GM19372 (cell line): ENCODE measurements around the gene MYL12A.
"Not testable (repeated sequence)": the region's sequence is repeated elsewhere in the genome, so short reads cannot be mapped to it uniquely, and the experiment has no call there.

Experiments used
- ATAC-seq: cut with Tn5 transposase; IDR thresholded peaks from one replicate; pipeline ENCODE4 v1.9.1; 2021; ENCODE audit warnings: mild to moderate bottlenecking, low read depth, moderate library complexity; ENCODE audit not compliant: unreplicated experiment

The MYL12A gene

DNA sequence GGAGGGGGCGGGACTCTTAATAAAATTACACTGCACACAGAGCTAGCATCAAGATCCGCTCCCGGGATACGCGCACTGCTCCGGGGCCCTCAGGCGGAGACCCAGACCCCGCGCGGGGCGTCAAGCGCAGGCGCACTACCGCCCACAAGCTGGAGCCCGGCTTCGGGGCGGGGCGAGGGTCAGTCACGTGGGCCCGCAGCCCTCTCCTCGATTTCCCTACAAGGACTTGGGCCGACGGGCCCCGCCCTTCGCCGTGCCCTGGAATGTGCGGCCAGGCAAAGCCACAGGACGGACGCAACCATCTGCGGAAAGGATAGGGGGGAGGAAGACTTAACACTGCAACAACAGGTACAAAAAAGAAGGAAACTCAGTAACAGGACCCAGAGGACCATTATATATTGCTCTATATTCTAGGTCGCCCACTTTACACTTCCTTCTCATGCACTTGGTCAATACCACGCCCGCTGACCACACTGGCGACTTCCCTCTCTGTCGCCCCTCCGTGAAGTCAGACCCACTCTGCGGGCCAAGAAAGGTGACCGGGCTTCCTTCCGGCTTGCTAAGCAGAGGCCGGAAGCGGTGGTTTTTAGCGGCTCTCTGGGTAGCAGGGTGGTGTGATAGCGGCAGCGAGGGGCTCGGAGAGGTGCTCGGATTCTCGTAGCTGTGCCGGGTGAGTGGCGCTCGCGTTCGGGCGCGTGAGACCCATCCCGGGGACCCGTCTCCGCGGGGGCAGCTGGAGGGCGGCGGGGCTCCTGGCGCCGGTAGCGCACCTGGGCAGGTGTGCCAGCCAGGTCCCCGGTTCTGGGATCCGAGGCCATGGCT is at the start of gene MYL12A:
TSS of gene MYL12A (plus strand) at position 562 of the 822 bp plus-strand sequence. CDS start 5,447 bp downstream, outside the sequence.
- peak; percentile 78 for ATAC-seq

DNA sequence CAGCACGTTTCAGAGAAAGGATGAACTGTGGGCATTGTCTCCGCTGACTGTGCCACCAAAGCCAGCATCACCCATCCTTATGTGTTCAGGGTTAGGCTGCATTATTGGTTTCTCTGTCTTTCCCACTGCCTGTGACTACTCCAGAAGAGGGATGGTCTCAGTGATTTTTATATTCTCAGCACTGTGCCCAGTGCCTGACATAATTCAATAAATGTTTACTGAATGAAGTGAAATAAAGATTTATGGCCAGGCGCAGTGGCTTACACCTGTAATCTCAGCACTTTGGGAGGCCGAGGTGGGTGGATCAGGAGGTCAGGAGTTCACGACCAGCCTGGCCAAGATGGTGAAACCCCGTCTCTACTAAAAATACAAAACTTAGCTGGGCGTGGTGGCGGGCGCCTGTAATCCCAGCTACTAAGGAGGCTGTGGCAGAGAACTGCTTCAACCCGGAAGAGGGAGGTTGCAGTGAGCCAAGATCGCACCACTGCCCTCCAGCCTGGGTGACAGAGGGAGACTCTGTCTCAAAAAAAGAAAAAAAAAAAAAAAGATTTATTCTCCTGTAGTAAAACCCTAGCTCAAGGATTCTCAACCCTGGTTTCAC is 49.2 kb upstream of the MYL12A start:
- not testable (repeated sequence) for ATAC-seq

DNA sequence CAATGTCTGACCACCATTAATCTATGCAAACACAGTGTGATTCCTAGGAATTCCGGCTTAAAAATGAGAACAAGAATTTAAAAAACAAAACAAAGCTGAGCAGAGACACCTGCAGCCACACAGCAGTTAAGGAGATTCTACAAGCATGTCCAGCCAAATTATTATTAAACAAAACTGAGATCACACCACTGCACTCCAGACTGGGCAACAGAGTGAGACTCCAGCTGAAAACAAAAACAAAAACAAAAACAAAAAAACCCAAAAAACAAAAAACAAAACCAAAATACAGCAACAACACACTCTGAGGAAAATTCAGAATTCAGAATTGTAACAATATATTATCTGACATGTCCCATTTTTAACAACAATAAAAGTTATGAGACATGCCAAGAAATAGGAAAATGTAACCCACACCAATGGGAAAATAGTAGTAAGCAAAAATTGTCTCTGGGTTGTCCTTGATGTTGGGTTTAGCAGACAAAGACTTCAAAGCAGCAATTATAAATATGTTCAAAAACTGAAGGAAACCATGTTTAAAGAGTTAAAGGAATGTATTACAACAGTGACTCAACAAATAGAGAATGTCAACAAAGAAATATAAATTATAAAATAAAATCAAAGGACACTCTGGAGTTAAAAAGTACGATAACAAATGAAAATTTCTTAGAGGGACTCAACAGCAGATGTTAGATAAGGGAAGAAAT is 47.5 kb upstream of the MYL12A start:
- ATAC-seq: no peak

DNA sequence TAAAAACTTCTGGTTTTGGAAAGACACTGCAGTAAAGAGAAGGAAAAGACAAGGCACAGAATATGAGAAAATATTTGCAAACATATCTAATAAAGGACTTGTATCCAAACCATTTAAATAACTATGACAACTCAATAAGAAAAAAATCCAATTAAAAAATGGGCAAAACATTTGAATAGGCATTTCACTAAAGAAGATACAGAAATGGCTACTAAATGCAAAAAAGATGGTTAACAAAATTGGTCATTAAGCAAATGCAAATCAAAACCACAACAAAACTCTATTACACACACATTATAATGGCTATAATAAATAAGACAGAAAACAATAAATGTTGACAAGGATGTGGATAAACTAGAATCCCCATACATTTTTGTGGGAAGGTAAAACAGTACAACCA is 42.4 kb upstream of the MYL12A start:
- ATAC-seq: no peak

DNA sequence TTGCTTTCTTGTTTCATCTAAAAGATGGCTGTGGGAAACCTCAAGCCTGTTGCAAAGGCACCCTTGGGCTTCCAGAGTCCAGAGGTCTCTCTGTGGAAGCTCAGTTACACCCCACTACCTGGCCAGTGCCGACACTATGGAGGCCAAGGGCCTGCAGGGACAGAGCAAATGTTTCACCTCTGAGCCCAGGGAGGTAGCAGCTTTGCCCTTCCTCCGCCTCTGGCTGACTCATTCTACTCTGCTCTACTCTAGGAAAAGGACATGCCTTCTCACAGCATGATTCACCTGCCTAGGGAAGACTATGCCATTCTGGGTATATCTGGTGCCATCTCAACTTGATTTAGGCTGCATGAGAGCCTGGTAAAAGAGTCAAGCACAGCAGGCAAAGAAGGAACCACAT is 40.0 kb upstream of the MYL12A start:
- ATAC-seq: no peak

DNA sequence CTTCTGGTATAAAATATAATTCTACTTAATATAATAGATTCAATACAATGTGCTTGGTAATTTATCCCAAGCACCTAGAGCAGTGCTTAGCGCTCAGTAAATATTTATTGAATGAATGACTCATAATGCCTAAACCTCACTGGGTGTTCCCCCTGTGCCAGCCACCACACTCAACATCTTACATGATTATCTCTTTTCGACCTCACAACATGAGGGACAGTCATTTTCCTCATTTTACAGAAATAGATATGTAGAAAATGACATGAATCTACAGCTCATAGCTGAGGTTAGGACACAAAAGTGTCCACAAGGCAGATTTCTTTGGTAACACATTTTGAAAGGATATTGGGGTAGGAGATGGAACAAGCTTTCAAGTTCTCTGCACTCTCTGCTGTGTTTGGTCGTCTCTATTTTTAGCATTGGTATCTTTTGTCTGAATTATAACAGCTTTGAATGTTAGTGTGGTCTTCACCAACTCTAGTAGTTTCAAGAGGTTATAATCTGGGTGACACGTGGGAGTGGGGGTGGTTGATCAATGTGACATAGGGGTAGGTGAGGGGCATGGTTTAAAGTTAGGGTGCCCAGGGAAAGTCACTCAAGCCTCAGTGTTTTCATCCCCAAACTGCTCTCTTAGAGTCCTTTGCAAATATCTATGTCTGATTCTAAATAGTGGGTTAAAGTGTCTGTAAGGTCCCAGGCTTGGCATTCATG is 37.6 kb upstream of the MYL12A start:
- ATAC-seq: peak; percentile 78

DNA sequence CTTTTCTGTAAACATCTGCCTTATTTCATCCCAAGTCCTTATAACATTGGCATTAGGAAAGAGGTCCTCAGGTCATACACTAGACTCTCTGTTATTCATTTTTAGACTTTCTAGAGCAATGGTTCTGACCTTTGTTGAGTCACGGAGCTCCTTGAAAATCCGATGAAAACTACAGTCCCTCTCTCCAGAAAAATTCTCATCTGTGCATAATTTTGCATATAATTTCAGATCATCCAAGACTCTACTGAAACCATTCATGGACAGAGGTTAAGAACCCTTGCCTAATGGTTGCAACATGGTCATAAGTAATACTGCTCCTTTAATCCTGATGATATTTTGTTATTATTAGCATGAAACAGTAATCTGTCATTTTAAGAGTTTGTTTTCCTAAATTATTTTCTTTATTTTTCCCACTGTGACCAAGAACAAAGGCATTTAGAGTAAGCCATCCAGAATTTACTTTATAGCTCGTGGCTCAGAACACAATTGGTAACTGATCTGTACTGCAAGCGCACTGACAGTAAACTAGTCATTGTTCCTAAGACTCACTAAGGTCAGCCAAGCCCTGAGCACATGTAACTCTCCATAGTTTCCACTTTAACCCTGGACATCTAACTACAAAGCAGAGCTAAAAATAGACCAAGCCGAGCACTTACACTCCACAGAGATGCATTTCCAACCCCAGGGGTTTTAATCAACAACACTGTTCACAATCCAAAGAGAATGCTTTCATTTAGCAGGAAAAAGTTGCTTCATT is 36.2 kb upstream of the MYL12A start:
- no peak for ATAC-seq

DNA sequence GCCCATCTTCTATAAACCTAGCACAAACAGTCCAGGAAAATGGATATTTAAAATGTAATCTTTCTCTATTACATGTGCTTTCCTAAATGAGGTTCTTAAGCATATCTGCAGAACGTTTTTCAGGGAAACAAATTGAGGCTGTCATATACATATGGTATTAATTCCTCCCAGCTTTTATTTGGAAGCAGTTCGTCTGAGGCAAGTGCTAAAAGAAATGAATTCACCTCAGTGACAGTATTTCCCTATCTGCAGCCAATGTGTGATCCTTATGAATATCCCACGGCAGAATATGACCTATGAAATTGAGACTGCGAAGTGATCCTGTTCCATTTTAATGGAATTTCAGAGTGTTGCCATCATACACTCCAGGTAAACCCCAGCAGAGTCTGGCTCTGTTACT is 34.9 kb upstream of the MYL12A start:
- ATAC-seq: no peak

DNA sequence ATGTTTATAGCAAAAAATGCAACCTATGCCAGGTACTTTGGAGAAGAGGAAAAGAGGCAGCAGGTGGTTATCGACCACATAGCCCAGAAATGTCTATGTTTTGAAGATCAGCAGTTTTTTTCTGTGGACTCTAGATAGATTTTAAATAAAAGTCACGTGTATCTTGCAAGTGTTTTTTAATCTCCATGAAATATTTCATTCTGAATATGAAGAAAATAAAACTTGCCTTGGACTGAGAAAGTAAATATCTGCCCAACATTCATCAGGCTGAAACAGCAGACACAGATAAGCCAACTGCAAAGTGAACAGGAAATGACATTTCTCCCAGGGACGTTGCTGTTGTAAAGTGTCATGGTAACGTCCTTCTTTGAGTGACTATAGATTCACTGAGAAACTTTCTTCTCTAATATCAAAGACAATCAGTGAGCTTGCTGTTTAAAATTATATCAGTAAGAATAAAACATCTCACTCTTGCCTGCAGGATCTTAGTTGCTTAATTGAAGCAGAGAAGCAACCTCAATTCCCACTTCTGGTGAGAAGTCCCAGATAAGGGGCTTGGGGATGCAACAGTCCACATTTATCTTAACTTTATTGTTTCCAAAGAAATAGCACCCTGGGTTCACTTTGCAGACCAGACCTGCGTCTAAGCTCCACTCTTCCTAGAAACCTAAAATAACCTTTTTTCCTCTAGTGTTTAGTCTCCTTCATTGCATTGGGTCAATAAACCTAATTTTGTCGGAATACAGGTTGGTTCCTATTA is 34.1 kb upstream of the MYL12A start:
- ATAC-seq: no peak

DNA sequence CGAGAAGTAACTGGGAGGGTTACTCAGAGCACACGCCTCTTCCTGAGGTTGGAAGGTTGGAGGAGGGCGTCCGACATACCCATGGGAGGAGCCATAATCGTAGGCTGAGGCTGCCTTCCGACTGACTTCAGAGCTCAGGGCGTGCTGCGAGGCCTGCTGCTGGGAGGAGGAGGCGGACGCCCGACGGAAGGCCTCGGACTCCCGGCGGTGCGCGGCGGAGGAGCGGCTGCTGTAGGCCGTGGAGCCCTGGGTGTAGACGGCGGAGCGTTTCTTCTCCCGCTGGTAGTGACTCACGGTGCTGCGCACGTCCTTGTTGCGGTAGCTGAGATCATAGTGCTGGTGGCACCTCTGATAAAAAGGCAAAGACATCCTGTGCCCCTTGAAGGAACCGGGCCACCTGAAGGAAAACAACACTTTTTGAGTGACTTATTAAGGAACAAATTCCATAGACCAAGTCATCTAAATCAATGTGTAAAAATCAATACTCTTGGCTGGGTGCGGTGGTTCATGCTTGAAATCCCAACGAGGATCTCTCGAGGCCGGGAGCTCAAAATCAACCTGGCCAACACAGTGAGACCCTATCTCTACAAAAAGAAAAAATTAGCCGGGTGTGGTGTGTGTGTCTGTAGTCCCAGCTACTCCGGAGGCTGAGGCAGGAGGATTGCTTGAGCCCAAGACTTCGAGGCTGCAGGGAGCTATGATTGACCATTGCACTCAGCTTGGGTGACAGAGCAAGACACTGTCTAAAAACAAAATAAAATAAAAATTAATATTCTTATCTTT is 32.6 kb upstream of the MYL12A start:
- ATAC-seq: no peak

DNA sequence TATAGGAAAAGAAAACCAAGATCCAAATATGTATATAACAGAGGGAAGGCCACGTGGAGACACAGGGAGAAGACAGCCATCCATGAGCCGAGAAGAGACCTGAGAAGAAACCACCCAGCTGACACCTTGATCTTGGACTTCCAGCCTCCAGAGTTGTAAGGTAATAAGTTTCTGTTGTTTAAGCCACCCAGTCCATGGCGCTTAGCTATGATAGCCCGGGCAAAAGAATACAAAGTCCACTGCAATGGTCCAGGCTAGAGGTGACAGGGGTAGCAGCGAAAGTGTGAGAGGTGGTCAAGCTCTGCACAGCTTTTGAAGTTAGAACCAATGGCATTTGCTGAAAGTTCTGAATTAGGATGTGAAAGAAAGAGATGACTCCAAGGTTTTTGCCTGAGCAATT is 30.6 kb upstream of the MYL12A start:
- ATAC-seq: no peak

DNA sequence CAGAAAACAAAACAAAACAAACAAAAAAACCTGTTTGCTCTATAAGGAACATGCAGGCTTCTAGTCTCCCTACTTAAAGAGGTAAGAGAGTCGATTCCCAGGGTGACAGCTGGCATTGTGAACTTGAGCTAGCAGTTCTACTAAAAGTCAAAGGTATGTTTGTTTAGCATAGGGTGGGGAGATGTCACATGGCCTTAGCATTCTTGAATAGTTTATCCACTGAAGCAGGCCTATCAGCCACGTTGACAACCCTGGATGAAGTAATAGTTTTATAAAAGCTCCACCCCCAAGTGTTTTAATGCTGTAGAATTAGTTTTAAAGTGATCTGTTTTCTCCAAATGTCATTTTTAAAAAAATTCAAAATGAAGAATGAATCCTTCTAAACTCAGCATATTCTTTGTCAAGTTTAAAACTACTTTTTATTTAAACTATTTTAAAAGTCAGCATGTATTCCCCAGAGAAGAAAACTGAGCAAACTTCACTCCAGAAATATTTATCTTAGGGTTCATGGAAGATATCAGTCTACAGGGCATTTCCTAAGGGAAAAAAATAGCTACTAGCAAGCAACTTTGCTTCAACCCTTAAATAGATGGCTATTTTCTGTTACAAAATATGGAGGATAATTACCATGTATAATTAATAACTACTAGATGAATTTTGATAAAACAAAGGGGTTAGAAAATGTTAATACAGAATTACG is 29.5 kb upstream of the MYL12A start:
- ATAC-seq: no peak

DNA sequence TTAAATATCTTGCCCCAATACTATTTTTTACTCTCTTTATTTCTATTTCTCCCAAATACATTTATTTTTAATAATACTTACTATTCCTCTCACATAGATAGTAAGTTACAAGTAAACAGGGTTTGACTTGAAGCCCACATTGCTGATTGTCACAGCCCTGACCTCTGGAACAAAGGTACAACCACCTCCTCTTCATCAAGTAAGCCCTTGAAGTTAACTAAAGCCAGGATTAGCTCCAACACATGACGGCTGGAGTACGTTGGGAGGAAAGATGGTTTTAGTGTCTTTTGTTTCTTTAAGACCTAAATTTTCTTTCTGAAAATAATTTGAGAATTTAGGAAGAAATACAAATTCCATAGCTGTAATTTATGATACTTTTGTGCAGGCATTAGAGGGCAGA is 28.8 kb upstream of the MYL12A start:
- ATAC-seq: no peak

DNA sequence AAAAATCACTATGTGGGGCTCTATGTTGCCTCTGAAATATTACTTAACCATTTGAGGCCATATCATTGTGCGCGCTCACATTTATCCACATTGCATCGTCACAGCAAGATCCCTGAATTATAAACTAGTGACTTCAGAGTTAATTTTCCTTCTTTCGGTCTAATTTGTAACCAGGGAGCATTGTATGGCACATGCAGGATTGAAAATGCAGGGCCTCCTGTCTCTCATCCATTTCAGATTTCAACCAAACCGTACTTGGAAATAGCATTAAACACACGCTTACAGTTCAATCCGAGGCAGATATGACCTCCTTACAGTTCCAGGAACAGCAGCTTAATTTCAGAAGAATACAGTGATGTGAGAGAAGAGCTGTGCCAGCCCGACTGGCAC is 28.4 kb upstream of the MYL12A start:
- ATAC-seq: no peak

DNA sequence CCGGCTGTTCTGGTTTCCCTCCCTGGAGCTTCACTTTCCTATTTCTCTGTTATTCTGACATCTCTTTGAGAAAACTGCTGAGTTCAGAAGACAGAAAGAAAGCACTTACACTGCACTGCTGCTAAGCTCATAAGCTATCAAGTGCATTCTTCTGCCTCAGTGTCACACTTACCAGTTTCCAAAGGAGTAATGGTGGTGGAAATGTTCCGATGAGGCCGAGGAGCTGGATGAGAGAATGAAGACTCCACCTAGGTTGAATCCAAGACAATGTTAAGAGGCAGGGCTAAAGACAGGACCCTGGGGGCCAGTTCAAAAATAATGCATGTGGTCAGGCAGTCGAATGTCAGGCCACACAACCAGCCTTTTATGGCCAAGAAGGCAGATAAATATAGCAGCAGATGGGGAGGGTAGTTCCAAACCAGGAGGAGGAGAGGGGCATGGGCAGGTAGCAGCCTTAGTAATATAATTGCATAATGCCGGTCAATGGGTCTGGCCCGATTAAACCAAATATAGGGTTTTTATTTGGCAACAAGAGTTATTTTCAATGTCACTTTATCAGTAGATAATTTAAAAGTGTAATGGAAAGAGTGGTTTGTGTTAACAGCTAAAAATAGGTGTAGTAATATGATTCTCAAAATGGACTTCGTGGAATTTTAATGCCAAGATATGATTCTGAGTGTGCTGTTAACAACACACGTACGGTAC is 27.8 kb upstream of the MYL12A start, which contains the start of gene MYOM1:
TSS of gene MYOM1 (minus strand) at position 338 of the 705 bp plus-strand sequence. CDS start 4,745 bp downstream, outside the sequence.
- ATAC-seq: no peak

DNA sequence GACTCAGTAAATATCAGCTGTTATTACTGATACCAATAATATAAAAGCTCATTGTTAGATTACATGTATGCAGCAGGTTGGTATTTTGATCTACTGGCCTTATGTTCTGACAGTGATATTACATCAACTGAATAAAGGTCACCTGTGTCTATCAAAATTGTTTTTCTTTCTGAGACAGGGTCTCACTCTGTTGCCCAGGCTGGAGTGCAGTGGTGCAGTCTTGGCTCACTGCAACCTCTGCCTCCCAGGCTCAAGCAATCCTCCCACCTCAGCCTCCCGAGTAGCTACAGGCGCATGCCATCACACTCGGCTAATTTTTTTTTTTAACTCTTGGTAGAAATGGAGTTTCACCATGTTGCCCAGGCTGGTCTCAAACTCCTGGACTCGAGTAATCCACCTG is 26.7 kb upstream of the MYL12A start:
- not testable (repeated sequence) for ATAC-seq

DNA sequence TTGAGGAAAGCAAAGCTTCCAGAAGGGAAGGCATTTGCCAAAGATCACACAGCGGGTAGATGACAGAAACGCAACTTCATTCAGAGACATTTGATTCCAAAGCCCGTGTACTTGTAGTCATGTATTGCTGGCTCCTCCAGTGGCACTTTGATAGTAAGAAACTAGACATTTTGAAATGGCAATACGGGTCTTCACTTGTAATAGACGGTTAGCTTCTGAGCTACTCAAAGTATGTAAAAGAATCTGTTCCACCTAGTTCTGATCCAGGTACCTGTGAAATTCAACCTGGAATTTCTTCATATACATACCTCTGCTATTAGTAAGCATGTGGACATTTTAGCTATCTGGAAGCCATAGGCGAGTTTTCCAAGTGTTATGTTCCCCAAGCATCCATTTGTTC is 26.1 kb upstream of the MYL12A start:
- ATAC-seq: no peak
